Measurements from ENCODE around the gene ALKBH1.

GRCh38 chr14:77667331-77667730, 40.5 kb downstream of the ALKBH1 start:
- no peak for TF ChIP-seq POLR2A (IDR thresholded peaks at IDR 0.05; ENCODE audit: low read depth, low read length)
- no peak for TF ChIP-seq TAF1 (IDR thresholded peaks at IDR 0.05; ENCODE audit: borderline replicate concordance, low read depth, low read length)
